ENCODE data around the gene IRAK1BP1.
"Not testable (repeated sequence)": the region's sequence is repeated elsewhere in the genome, so short reads cannot be mapped to it uniquely, and the experiment has no call there.

The IRAK1BP1 gene

DNA sequence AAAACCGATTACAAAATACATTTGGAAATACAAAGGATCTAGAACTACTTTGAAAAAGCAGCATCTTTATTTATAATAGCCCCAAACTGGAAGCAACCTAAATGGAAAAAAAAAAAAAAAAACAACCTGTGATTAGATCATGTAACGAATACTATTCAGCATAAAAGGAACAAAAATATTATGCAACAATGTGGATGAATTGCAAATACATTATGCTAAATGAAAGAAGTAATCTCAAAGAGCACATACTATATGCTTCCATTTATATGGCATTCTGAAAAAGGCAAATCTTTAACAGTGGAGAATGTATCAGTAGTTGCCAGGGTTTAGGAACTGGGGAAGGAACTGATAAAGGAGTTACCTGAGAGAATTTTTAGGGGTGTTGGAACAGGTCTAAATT, 28.9 kb downstream of the IRAK1BP1 start:
- DNase-seq, result no peak

DNA sequence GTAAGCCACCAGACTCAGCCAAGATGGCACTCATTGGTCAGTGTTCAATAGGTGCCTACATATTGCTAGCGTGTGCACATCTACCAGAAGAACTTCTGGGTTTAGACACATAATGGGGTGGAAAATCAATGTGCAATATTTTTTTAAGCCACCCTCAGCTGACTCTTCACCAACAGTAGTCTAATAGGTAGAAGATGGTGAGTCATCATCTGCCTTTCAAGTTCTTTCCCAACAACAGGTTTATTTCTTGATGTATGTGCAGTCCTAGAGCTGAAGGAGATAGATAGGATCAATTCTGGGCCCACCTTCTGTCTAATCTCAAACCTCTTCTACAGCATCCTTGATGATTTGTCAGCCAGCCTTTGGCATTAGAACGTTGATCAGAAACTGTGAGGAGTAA, 41.3 kb downstream of the IRAK1BP1 start:
- no peak for DNase-seq

DNA sequence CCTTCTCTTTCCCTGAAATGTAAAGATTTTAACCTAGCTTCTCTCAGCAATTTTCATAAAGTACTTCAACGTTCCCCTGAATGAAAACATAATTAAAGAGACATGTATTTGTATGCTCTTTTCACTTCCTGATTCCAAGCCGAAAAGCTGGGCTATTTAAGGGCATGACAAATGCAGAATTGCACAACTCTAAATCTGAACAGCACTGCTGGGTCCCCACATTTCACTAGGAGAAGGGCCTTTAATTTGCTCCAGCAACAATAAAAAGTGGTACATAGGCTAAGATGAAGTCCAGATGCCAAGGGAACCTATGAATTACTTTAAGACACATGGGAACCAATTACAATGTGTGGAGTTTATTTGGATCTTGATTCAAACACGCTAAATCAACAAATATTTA, 42.0 kb downstream of the IRAK1BP1 start:
- DNase-seq, result no peak

DNA sequence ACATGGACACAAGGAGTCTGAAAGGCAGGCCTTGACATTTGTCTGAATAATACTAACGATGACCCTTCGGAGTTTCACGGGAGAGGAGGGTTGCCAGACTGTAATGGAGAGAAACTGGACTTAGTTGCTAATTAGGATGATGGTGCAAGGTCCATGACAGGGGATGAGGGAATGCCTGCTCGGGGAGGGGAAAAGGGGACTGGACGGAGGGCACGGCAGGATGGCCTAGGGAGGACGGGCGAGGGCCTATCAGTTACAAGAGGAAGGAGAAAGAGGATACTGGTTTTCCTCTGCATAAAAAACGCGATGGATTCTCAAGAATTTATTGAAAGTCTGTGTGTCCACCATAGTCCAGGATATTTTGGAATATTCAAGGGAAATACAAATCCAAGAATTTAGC, 42.7 kb downstream of the IRAK1BP1 start:
- no peak for DNase-seq

DNA sequence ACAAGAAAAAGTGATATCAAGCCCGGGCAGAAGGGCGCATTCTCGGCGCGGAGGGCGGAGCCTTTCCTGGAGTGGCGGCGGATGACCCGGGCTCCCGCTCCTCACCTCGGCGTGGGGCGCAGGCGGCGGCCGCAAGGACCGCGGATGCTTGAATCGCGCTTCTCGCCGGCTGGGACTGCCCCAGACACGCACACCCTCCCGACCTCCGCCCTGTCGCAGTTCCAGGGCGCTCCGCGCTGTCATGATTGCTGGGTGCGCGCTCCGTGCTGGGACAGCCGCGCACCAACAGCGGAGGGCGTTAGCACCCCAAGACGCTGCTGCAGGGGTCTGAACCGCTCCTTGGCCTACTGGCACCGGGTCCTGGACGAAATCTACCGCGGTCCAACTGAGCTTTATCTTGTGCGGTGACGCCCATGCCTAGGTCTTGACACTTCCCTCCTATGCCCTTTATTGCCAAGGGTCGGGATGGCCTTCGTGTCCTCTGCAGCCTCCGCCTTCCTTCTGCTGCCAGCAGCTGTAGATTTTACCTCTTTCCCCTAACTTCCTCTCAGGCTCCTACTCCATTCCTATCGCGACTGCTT, 43.3 kb downstream of the IRAK1BP1 start:
- no peak for DNase-seq

DNA sequence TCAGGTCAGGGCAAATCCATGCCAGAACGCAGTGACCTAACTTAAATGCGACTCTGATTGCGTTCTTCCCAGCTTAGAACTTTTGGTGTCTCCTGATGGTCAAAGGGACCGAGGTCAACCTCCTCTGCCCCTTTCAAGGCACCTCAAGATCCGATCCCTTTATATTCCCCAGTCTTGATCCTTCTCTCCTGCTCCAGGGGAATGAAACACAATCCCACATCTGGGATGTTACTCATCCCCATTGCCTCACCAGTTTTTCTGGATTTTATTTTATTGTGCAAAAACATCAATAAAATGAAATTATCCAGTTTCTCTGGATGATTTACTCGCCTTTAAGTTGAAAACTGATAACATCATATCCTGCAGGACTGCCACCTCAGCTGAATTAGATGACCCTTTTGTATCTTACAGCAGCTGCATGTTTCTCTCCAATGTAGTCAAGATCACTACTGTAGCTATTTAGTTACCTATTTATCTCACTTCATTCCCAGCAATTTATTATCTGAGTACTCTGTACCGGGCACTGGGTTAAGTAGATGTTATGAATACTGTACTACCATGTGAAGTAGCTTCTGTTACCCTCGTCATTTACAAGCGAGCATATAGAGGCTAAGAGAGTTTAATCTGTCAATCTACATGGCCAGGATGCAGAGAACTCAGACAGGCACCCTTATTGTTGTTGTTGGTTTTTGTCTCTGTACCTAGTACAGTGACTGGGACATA, 44.0 kb downstream of the IRAK1BP1 start:
- DNase-seq, result no peak

DNA sequence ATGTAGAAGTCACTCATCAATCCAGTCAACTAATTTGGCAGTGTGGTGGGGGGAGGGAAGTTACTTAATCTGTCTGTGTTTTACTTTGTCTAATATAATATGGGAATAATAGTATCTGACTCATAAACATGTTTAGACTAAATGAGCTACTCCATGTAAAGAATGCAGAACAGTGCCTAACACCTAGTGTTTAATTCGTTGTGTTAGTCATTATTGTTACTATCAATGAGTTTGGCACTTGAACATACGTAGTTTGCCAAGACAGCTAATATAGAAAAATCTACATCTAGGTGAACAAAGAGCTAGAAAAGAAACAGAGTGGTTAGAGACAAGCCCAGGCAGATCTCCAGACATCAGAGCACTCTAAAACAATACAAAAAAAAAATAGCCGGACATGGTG, 49.1 kb downstream of the IRAK1BP1 start:
- DNase-seq, result no peak

- DNase-seq, result no peak
Observed at GRCh38 chr6:78917788-78918187, 50.4 kb downstream of the IRAK1BP1 start.

- not testable (repeated sequence) for DNase-seq
Observed at GRCh38 chr6:78921168-78921567, 53.8 kb downstream of the IRAK1BP1 start.

GRCh38 chr6:78925317-78925716, 58.0 kb downstream of the IRAK1BP1 start:
- DNase-seq, result no peak

- DNase-seq, result no peak
Observed at GRCh38 chr6:78935553-78935952, 68.2 kb downstream of the IRAK1BP1 start.

- no peak for DNase-seq
Observed at GRCh38 chr6:78936515-78936914, 69.2 kb downstream of the IRAK1BP1 start.

GRCh38 chr6:78942446-78942845, 75.1 kb downstream of the IRAK1BP1 start:
- no peak for DNase-seq

DNA sequence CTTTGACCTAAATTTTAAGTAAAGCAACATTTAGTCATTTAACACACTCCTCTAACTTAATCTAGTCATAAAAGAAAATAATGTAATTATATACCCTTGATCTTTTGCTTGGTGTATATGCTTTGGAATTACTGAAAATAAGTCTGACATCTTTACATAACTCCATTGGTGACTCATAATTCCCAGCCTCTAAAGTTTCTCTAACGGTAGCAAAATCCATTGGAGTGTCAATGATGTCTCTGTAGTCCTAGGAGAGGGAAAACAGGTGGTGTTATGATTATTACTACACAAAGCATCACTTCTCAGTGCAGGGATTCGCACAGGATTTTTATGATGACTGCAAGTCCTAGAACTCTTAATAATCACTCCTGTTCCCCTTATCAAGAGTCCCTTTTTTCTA, 80.2 kb downstream of the IRAK1BP1 start:
- no peak for DNase-seq

GRCh38 chr6:78947962-78948361, 80.6 kb downstream of the IRAK1BP1 start:
- DNase-seq, result no peak

- DNase-seq, result no peak
Observed at GRCh38 chr6:78948785-78949184, 81.4 kb downstream of the IRAK1BP1 start.

GRCh38 chr6:78952362-78952761, 85.0 kb downstream of the IRAK1BP1 start:
- no peak for DNase-seq

Measured in activated CD4-positive, alpha-beta T cell treated with anti-CD3 and anti-CD28 coated beads, Interleukin-2, amount 50 U/mL, for 1 hour (primary cell).